Dendritic cell treated with granulocyte-macrophage colony-stimulating factor and Interleukin-4, amounts not matched to agents 40 ng/mL and 50 ng/mL, for 4 days (primary cell): ENCODE results near the gene DGKG.

Experiments used
- H3K27ac Mint-ChIP-seq: one replicate; pipeline ENCODE4 v1.8.0; 2022; ENCODE audit warnings: mild to moderate bottlenecking, mixed read lengths
- H3K27me3 Mint-ChIP-seq: one replicate; pipeline ENCODE4 v1.8.0; 2022; ENCODE audit warnings: mild to moderate bottlenecking, mixed read lengths
- H3K36me3 Mint-ChIP-seq: one replicate; pipeline ENCODE4 v1.8.0; 2022; ENCODE audit warnings: low read depth, mixed read lengths
- H3K4me1 Mint-ChIP-seq: one replicate; pipeline ENCODE4 v1.8.0; 2022; ENCODE audit warnings: low read depth, mixed read lengths
- H3K4me3 Mint-ChIP-seq: one replicate; pipeline ENCODE4 v1.8.0; 2022; ENCODE audit warnings: mild to moderate bottlenecking, moderate library complexity, mixed read lengths
- H3K9me3 Mint-ChIP-seq: one replicate; pipeline ENCODE4 v1.8.0; 2022; ENCODE audit warnings: mixed read lengths
- intact Hi-C: fragments of 100-400 bp; cut with micrococcal nuclease; formaldehyde crosslinking; loops from one replicate; pipeline ENCODE4 v1.15.0; 2022

Gene DGKG

DNA sequence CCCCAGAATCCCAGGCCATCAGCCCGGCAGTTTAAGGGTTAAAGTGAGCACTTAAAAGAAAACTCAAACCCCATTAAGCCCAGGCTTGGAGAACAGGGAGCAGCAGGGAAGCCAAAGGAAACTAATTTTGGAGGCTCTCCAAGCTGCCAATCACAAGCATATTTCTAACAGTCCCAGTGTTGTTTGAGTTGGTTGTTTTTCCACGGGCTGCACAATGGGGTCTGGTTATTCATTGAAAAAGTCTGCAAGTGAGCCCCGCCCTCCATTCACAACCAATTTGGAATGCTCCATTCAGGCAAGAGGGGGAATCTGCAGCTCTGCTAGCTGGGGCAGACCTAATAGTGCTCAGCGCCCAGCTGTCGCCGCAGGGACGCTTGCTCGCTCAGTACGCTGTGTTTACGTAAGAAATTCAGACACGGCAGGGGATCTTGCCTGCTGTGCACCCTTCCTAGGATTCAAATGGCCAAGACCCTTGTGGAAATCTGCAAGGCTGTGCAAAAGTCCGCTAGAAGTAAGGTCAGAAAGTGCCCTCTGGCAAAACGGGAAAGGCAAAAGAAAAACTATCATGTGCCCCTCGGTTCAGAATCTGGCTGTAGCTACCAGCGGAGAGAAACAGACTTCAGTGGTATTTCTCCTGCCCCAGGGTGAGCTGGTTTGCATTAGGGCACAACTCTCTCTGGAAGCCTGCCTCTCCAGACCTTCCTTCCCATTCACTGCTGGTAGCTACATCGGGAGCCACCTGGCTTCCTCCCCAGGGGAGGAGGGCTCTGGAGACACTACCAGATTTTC, 264.2 kb downstream of the DGKG start:
- H3K4me3 Mint-ChIP-seq, result peak overlapping the region; percentile 61
- H3K36me3 Mint-ChIP-seq, result peaks cover 5% of the 10 kb centered on the region
- no peaks in the 10 kb centered on the region for H3K9me3 Mint-ChIP-seq
- intact Hi-C loops, result loop anchor here (10.0 kb wide), 2 partner anchors 477 to 677 kb away; partner anchors contain the start of gene DNAJB11
- peaks cover 61% of the 10 kb centered on the region for H3K4me1 Mint-ChIP-seq
- H3K27me3 Mint-ChIP-seq, result peaks cover 31% of the 10 kb centered on the region
- peak overlapping the region; percentile 100 for H3K27ac Mint-ChIP-seq

DNA sequence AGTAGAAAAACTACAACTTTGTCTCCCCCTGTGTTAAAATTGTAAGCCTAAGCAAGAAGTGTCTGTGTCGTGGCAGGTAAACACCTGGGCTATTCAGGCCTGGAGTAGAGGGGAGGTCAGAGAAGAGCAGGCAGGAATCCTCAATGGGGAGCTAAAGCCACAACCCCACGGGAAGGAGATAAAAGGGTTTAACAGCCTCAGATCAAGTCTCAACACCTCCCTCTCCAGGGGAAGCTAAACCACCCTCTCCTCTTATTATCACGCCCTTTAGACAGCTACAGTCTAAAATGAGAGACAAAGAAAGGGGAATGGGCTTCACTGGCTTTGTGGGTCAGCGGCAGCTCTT, 264.7 kb downstream of the DGKG start:
- Mint-ChIP-seq H3K4me1 (peaks cover 66% of the 10 kb centered on the region), H3K9me3 (no peaks in the 10 kb centered on the region), H3K36me3 (no peaks in the 10 kb centered on the region), H3K4me3 (no peak overlapping the region), H3K27me3 (peaks cover 27% of the 10 kb centered on the region), H3K27ac (peak overlapping the region; percentile 100)
- intact Hi-C loops, result loop anchor here (10.0 kb wide), 2 partner anchors 478 to 678 kb away; partner anchors contain the start of gene DNAJB11
